HG02870 (cell line): ENCODE data around the gene LRBA.
A peak's percentile ranks its signal among the peaks of the same experiment; 100 is the strongest.
"Not testable (repeated sequence)": the region's sequence is repeated elsewhere in the genome, so short reads cannot be mapped to it uniquely, and the experiment has no call there.

Experiments used
- ATAC-seq: cut with Tn5 transposase; IDR thresholded peaks from one replicate; pipeline ENCODE4 v1.9.1; 2021; ENCODE audit warnings: mild to moderate bottlenecking, moderate library complexity; ENCODE audit not compliant: unreplicated experiment

LRBA gene

DNA sequence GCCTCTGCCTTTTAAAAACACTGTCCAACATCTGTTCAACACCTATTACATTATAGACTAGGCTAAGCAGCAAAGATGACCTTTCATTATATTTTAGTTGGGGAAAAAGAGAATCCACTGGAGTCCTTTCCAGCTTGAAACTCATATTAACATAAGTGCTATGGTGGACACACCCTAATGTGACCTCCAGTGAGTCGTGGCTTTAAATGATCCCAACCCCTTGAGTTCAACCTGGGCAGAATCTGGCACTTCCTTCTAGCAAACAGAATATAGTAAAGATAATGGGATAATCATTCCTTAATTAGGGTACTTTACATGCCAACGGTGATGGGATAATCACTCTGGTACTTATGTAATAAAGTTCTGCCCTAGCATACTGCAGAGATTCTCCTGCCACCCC is 270.5 kb downstream of the LRBA start:
- ATAC-seq, result no peak

DNA sequence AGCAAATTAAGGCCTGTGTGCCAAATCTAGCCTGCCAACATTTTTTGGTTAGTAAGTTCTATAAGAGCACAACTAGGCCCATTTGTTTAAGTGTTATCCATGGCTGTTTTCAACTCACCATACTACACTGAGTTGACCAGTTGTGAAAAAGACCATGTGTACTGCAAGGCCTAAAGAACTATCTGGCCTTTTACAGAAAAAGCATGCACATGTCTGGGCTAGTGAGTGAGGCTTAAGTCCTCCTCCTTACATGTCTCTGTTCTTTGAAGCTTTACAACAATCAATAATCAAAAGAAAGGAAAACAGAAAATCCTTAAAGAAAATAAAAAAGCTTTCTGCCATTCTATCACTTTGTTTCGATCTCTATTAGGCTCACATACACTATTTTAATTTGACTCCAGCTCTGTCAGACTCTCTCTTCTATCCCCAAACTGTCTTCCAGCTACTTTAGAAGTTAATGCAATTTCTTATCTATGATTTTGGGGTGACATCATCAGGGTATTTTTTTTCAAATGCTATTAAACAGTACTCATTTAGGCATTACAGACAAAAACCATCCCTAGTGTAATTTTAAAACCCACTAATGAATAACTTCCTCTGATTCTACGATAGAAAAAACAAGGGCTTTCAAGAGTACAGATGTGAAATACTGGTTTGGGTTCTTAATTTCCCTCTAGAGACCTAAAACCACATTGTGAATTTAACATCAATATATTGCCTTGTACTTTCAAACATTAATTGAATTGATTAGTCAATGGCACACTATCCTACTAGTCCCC is 271.3 kb downstream of the LRBA start:
- no peak for ATAC-seq

DNA sequence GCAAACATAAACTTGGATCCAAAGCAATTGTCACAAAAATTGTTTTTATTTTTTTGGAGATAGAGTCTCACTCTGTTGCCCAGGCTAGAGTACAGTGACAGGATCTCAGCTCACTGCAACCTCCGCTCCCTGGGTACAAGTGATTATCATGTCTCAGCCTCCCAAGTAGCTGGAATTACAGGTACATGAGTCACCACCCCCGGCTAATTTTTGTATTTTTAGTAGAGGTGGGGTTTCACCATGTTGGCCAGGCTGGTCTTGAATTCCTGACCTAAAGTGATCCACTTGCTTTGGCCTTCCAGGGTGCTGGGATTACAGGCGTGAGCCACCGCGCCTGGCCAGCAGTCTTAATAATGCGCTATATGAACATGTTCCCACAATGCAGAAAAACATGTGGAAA is 272.2 kb downstream of the LRBA start:
- ATAC-seq, result not testable (repeated sequence)

GRCh38 chr4:150739591-150739990 is 275.5 kb downstream of the LRBA start:
- no peak for ATAC-seq

DNA sequence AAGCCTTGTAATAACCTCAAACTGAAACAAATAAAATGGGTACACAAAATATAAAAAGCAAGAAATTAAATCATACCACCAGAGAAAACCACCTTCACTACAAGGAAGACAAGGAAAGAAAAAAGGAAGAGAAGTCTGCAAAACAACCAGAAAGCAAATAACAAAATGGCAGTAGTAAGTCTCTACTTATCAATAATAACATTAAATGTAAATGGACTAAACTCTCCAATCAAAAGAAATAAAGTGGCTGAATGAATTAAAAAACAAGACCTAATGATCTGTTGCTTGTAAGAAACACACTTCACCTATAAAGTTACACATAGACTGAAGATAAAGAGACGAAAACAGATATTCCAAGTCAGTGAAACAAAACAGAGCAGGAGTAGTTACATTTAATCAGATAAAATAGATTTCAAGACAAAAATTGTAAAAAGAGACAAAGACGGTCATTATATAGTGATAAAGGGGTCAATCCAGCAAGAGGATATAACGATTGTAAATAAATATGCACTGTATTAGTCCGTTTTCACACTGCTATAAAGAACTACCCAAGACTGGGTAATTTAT is 289.0 kb downstream of the LRBA start:
- ATAC-seq, result no peak

DNA sequence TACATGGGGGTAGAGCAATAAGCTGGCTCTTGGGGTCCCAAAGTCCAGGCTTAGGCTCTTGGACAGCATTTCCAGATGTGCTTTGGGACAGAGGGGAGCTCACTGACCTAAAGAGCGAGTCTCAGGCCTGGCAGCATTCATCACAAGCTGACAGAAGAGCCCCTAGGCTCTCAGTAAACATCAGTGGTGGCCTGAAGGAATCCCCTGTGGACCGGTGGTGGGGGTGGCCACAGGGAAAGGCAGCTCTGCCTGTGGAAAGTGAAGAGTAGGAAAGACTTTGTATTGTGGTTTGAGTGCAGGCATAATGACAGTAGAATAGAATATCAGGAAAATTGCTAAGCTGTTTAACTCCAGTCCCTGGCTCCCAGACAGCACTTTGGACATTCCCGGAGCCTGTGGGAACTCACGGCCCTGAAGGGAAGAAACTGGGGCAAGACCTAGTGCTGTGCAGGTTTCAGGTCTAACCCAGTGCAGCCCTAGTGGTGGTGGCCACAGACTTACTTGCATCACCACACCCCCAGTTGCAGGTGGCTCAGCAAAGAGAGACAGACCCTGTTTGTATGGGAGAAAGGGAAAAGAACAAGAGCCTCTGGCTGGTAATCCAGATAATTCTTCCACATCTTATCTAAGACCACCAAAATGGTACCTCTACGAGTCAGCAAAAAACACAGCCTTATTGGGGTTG is 291.2 kb downstream of the LRBA start:
- no peak for ATAC-seq

- no peak for ATAC-seq
Observed at GRCh38 chr4:150722908-150723362, 292.1 kb downstream of the LRBA start.

DNA sequence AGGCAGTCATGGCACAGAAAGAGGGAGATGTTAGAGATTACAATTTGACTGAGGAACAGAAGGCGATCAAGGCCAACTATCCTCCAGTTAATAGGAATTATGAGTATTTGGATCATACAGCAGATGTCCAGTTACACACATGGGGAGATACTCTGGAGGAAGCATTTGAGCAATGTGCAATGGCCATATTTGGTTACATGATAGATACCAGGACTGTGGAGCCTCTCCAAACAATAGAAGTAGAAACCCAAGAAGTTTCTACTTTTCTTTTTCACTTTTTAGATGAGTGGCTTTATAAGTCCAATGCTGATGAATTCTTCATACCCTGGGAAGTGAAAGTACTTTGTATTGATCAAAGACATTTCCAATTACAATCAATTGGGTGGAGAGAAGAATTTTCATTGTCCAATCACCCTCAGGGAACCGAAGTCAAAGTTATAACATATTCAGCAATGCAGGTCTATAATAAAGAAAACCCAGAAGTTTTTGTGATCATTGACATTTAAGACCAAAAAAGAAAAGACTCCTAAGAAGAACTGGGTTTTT is 294.0 kb downstream of the LRBA start:
- ATAC-seq, result peak; percentile 75

DNA sequence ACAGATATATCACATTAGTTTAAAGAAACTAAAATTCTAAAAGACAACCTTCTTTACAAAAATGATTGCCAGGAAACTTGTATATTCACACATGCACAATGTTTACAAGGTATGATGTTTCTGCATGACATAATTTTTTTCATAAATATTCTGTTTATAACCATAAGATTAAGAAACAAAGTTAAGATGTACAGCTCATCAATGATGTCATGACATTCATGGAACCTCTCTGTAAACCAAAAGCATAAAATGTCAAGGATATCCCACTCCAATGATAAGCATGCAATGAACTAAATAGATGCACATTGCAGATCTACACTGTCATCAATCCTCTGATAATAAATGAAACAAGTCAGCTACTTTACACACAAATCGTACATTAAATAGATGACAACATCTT is 297.1 kb downstream of the LRBA start:
- ATAC-seq, result no peak

DNA sequence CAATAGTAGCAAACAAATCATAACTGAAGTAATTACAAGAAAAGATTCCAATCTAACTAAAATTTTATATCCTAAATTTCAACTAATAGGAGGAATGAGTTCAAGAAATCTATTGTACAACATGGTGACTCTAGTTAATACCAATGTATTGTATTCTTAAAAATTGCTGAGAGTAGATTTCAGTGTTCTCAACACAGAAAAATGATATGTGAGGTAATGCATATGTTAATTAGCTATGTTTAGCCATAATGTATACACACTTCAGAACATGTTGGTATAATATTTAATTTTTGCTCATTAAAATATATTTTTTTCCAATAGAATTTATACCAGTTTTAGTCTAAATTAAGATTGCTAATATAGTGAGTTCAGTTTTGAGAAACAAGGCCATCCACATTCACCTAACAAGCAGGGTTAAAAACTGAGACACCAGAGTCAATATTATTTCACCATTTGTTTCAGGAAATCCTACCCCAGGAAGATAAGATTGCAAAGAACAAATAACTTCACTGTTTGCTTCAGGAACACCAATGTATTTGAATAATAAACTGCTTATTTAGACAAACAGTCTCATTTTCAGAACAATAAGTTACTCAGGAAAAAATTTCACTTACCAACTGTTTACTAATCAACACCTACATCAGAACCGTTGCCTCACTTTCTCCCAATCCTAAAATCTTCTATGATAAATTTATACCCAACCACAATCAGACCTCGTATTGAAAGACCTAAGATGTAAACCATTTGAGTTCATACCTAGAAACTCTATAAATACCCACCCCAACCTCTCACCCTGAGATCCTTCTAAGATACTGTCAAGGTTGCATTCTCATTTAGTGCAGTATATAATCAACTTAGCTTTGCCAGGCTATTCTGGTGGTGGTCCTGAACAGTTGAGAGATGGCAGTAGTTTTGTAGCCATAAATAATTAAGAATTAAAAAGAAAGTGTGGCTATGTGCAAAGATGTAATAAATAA is 300.3 kb downstream of the LRBA start:
- ATAC-seq, result no peak

DNA sequence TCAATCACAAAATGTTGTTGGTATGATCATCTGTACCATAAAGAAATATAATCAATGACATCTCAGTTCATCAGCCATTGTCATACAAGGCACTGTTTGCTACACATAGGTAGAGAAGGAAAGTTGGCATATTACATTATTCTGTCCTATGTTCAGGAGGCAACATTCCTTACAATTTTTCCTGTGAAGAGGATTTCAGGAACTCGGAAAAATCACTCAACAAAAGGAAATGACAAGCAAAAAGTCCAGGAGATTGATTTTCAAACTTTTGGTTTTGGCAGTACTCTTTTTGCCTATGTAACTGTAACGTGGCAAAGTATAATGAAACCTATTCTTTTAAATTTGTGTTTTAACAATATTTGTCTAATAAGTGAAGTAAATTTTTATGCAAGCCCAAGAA is 301.8 kb downstream of the LRBA start:
- ATAC-seq, result no peak

DNA sequence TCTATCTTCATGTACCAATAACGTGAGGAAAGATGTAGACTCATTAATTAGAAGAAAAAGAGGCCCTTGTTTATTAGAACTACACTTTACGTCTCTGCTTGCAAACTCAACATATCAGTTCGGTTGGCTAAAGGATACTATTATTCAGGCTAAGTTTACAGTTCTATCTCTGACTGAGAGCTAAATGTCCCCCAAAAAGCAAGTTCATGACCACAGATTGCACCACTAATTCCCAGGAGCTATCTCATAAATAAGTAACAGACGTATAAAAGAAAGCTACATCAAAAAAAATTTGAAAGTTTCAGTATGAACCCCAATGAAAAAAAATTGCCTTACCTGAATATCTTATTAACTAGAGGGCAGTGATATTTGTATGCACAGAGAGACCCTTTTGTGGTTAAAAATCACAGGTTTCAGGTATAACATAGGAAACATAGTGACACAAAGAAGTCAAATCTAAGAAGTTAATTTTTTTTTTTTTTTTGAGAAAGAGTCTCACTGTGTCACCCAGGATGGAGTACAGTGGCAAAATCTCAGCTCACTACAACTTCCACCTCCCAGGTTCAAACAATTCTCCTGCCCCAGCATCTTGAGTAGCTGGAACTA is 304.2 kb downstream of the LRBA start:
- no peak for ATAC-seq

DNA sequence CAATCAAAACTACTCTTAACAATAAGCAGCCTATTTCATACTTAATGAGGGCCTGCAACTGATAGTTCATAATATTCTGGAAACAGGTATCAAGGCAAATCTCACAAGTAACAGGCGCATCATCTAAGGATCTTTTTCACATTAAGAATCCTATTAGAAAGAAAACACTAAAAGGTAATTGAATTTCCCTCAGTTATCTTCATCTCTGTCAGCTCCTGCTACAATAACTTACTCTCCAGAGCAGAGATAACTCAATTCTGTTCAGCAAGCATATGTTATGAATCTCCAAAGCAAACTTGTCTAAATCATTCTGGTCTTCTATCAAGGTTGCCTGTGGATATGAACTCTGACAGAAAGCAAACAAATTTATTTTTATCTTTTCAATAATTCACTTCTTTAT is 307.1 kb downstream of the LRBA start:
- ATAC-seq, result no peak

GRCh38 chr4:150699599-150699998 is 315.5 kb downstream of the LRBA start:
- ATAC-seq, result no peak

DNA sequence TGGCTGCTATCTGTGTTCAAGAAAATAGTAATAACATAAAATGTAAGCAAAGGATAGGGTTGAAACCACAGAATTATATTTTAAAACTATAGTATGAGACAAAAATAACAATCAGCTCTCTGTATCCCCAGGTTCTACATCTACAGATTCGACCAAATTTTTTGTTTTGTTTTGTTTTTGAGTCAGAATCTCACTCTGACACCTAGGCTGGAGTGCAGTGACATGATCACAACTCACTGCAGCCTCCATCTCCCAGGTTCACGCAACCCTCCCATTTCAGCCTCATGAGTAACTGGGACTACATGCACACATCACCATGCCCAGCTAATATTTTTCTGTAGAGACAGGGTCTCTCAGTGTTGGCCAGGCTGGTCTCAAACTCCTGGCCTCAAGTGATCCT is 319.9 kb downstream of the LRBA start:
- no peak for ATAC-seq

- peak; percentile 50 for ATAC-seq
Observed at GRCh38 chr4:150694438-150694837, 320.6 kb downstream of the LRBA start.

DNA sequence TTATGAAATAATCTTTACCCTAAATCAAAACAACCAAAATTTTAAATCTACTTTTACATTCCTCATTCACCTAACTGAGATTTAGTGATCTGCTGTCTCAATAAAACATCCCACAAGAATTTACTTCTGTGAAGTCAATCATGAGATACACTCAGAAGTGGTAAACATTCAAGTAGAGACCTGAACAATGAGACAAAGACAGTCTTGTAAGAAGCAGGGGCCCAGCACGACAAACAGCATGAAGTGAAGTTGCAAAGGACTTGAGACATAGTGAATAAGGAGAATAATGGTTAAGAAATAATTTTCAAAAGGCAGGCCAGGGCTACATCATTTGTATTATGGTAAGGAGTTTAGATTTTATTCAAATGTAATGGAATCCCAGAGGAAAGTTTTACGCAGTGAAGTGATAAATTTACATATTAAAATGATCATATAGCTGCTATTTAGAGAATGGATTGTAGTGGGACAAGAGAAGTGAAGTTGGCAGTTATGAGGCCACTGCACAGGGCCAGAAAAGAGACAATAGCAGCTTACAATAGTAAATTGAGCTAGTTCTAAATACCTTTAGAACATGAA is 331.2 kb downstream of the LRBA start:
- no peak for ATAC-seq

- no peak for ATAC-seq
Observed at GRCh38 chr4:150682126-150682525, 333.0 kb downstream of the LRBA start.

- ATAC-seq, result no peak
Observed at GRCh38 chr4:150681063-150681462, 334.0 kb downstream of the LRBA start.

DNA sequence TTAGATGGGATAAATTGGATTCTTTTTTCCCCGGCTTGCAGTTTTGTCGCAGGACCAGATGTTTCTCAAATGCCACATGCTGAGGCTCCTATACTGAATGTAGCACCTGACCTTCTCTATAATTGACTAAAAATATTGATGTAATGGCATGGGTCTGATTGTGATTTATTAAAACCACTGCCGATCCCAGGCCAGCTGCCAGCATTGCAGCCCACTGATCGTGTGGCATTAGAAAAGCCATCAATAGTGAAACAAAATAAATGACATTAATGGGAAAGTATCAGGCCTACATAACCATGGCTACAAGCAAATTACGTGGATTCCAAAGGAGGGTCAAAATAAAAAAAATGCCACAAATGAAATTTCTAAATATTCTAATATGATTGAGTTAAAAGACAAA is 334.4 kb downstream of the LRBA start:
- ATAC-seq, result no peak
